Measurements from ENCODE around the gene LRRFIP1.
A peak's percentile ranks its signal among the peaks of the same experiment; 100 is the strongest.

The LRRFIP1 gene

DNA sequence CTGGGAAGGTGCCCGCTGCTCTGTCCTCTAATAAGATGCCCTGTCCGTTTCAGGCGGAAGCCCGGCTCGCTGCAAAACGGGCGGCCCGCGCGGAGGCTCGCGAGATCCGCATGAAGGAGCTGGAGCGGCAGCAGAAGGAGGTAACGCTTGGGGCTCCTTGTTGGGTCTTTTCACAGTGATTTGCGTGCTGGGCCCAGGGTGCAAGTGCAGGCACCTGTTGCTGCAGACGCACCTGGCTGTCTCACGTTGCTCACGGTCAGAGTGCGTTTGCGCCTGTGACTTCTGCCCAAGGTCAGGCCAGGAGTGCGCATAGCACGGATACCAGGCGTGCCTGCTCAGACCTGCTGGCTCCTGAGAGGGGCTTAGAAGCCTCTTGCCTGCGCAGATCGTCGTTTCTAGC lies 81.1 kb downstream of the LRRFIP1 start:
- no peak for DNase-seq

DNA sequence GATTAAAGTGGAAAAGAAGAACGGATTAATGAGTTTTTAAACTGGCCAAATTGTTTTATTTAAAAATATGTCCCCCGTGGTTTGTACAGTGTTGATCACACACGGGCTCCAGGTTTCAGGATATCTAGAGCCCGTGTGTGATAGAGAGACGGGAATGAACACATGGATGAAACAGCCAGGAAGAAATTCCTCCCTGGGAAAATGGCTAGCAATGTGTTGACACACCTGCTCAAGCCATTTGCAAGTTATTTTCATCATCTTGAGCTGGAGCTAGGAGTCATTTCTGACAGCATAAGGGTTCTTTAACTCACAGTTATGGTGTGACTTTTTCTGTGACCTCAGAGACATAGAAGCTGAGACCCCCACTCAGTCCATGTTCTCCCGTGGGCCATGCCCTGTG lies 81.6 kb downstream of the LRRFIP1 start:
- DNase-seq, result no peak

DNA sequence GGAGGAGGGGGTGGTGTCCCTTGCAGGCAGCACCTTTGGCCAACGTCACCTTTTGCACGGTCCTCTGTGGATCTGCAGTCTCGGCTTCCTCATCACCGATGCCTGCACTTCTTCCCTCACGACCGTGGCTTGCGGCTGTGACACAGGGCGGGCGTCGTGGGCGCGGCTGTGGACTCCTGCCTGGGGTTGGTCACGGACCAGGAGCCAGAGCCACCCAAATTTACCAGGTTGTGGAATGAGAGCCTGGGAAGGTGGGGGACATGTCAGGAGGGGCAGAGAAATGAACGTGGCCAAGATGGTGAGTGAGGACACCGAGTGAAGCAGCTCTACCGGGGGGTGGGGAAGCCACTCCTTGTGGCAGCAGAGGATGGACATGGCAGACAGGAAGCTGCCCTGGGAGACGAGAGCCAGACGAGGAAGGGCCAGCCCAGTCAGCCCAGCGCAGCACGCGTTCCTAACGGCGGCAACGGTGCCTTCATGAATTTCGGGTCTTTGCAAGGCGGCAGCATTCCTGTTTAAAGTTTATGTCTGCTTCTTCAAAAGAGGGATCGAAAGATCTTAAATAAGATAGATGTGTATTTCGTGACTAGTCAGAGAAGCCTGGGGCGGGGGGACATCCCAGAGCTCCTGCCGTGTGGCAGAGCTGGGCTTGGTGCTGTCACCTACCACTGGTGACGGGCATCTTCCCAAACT lies 84.2 kb downstream of the LRRFIP1 start:
- DNase-seq, result no peak

DNA sequence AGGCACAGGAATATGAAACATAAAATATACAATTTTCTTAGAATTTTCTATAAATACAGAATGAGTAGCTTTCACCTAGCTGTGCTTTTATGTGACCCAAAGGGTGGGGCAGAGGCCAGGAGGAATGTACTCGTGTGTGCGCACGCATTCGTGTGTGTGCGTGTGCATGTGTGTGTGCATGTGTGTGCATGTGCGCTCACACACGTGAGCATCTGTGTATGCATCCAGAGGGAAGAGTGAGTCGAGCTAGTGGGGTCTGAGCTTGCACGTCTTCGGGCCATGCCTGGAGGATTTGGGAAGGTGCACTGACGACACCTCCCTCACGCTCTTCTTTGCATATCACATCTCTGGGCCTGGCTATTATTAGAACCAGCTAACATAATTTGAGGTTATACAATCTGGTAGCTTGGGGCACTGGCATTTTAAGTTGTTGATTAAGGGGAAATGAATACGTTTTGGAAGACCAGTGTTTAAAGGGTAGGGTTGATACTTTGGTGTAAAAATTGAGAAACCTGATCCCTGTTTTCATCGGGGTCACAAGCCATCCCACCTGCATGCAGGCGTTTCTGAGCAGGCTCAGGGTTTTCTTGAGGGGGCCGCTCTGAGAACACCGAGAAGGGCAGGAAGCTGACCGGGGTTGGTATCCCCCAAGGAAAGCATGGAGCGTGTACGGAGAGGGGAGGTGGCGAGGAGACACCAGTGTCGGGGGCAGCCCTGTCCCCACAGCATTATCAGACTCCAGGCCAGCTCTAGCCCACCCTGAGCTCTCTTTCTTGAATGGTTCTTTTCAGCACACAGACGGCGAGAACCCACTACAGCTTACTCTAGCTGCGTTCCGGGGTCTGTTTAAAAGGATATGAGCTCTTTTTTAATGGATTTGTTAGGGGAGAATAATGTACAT lies 85.3 kb downstream of the LRRFIP1 start:
- DNase-seq, result no peak

DNA sequence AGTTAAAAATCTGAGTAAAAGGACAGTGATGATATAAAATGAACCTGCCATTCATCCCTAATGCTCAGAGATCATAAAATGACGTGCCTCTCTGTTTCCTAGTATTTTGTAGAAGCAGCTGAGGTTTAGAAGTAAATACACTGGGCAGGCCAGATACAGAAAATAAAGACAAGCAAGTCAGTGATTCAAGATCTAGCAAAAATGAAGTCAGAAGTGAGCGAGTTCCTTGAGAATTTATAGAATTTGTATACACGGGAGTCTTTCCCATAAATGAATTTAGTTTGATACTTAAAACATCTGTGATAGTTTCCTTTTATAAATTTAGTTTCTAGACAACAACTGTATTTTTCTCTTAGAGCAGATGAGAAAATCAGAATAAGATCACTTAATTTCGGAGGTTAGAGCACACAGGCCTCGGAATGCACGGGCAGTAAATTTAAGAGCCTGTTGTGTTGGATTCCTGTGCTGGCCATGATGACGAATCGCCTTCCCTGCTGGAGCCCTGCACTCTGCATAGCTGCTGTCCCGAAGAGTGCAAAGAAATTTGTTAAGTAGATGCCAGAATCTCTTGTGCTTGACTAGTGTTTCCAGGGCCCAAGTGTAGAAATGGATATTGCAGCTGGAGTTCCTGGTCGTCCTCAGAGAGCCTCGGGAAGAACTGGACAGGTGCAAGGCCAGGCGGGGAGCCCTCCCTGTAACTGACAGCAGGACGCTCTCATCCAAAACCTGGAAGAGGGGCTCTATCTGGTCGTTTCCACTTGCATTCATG lies 87.5 kb downstream of the LRRFIP1 start:
- no peak for DNase-seq

DNA sequence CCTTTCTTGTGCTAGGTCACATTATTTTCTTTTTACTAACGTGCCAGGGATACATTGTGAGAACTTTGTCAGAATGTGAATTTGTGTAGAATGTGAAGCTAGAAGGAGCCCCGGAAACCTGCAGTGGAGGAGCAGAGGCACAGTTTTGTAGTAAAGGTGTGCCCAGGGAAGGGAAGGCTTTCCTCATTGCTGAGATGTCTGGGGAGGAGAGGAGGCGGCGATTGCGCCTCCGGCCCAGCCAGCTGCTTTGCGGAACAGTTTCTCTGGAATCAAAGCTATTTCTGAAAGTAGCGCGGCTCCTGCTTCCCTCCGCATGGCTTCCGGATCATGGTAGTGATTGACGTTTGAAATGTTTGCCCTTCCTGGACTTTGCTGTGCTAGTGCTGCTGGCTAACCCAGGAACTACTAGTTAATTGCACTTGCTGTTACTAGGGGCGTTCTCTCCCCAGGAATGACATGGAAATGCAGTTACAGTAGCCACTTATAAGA lies 88.1 kb downstream of the LRRFIP1 start:
- DNase-seq, result no peak

DNA sequence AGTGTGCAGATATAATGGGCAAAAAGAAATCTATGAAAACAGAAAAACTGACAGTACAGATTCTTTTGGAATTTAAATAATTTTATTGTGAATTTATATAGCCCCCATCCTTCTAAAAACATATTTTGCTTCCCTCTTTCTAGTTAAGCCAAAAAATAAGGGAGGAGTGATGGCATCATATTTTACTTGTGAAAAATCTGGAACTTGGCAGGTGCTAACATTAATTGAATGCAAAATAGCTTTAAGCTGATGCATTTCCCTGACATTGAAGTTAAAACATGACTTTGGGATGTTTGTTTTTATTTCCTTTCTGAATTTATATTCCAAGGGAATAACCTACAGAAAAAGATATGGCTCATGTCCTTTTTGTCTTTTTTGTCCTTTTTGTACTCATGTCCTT lies 88.6 kb downstream of the LRRFIP1 start:
- DNase-seq, result no peak

DNA sequence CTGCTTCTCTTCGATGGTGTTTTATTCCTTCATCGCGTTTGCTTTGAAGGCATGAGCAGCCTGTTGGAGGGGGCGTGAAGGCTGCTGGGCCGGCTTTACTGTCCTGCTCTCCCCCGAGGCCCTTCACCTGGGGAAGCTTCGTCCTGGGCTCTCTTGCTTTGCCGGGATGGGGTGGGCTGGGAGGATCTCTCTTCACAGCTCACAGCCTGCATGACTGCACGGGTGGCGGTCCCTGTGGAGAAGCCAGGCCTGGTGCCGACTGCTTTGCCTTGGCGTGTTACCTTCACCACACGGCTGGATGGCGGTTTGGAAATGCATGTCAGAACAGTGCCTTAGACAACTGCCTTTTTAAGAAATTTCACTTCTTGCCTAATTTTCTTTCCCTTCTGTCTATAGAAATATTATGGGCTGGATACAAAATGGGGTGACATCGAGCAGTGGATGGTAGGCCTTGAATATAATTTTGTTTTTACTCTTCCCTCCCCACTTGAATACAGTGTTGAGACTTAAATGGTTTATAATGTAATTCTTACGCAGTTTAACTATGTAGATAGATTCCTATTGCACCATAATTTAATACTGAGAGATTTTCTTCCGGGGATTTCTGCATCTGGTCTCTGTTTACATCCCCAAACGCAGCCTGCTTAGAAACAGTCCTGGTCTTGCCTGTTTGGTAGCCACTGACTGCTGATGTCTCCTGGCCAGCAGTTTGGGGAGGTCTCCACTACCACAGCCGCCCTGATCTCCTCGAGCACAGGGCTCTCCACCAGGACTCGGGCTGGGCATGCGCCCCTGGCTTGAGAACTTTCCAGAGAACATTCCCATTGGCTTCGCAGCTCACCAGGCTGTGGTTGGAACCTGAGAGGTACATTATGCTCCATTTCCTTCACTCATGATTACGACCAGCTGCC lies 90.2 kb downstream of the LRRFIP1 start:
- DNase-seq, result no peak

DNA sequence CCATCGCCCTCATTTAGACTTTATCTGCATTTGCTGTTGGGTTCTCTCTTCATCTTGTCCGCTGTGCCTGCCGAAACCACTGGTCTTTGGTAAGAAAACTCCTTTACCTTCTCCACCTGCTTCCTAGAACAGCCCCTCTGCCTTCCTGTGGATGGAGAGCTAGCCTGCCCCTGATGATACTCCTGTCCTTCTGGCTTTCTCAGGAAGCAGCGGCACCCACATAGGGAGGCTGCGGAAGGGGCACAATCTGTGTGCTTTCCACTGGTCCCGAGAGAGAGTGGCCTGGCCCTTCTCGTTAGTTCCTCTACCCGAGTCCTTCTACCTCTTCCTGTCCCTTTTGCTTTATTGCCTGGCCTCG lies 90.9 kb downstream of the LRRFIP1 start:
- DNase-seq, result no peak

DNA sequence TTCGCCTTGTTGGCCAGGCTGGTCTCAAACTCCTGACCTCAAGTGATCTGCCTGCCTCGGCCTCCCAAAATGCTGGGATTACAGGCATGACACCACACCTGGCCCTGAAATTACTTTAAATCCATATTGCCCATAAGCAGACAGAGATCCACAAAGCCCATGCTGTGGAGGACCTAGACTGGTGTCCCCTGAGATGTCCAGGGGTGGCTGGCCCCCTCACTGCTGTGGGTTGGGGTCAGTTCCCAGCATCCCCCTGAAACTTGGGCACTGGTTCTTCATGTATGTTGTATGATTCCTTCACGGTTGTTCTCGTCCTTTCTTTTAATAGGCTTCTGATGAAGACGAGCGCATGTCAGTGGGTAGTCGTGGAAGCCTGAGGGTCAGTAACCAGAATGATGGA lies 93.1 kb downstream of the LRRFIP1 start:
- DNase-seq, result no peak

DNA sequence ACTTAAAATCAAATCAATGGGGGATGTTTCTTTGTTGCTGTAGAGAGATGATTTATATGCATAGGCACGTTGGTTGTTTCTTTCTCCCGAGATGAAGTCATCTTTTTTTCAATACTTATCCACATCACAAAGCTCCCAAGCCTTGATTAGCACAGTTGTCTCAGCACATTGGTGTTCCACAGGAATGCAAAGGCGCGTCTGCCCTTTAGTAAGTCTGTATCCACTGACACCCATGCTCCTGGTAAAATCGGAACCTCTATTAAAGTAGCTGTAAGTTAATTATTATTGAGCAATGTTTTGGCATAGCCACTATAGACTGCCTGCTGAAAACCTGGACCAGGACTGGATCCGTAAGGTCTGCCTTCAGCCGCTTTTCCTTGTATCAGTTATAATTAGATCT lies 93.6 kb downstream of the LRRFIP1 start:
- peak; percentile 2 for DNase-seq

DNA sequence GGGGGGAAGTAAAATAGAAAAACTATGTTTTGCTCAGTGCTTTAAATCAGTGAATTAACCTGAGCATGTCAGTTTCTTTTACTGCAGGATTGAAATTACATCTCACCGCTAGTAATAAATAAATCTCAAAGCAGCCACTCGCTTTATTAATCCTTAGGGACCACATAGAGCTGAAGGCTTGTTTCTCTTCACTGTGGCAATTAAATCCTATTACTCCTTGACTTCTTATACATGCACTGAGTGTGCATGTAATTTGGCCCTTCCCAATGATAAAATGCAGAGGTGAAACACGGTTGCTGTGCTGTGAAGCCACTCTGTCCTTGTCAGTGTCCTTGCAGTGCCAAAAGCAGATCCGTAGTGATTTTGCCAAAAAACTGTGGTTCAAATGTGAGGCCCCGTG lies 94.1 kb downstream of the LRRFIP1 start:
- no peak for DNase-seq

DNA sequence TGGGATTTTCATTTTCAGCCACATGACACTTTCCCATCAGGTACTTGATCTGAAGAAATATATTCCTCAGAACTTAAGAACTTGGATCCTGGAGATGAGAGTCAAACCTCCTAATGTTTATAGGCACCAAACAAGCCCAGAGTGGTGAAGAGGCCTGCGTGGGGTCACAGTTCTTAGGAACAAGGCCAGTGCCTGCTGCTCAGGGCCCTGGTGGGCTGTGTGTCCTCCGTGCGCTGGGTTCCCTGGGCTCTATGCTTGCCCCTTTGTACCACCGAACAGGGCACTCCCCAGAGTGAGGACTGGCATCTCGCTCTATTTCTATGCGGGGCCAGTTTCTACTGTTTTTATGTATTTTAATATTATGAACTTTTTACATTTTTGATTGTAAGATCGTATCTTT lies 95.2 kb downstream of the LRRFIP1 start:
- DNase-seq, result no peak

DNA sequence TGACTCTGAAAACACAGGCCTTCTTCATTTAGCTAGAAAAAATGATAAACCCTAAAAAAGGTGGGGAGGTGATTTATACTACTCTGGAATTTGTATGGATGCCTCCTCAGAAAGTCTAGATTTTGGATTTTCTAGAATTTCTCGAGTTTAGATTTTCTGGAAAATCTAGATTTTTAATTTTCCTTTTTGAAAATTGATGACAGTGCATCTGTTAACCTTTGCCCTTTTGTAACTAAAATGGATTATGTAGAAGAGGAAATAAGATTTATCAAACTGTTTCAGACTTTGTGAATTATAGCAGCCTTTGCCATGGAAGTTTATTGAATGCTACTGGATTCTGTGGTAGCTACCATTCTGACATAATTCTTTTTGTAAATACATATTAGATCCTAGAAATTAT lies 95.6 kb downstream of the LRRFIP1 start:
- DNase-seq, result no peak

DNA sequence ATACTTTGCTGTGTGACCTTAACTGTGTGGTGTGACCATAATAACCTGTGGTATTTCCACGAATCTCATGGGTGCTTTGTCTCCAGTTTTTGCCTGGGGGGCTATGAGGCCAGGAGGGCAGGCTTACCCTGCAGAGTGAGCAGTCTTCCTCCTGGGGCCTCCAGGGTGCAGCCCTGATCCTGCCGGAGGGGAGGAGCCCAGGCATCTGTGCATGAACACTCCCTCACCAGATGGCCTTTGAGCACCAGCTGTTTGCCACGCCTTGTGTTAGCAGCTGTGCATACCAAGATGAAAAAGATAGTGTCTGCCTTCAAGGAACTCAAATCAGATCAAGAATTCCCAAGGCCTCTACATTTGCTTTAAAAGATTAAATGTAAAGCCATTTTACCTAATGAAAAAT lies 96.2 kb downstream of the LRRFIP1 start:
- DNase-seq, result peak; percentile 91

DNA sequence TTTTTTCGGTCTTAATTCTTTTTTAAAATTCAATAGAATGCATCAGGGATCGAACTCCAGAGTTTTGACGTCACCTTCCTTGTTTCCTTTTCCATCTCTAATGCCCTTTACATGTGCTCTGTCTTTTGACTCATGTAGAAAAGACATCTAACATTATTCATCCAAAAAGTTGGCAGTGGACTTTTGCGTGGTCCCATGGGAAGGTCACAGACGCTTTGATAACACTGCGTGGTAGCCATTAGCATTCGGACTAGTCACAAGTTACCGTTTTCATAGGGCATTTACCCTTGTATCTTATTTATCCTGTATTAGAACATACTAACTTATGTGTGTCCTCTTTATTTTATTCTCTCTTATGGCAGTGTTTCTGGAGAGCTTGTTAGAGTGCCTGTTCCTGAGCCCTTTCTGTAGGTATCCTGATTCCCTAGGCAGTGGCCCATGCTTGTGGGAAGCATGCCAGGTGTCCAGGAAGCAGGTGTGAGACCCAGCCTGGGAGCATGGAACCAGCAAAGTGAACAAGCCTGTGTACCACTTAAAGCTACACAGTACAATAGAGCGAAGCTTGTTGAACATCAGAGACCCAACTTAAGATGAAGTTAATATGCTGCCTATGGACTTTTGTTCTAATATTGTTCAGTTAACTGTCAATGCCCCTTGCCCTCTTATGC lies 97.6 kb downstream of the LRRFIP1 start:
- peak; percentile 80 for DNase-seq

DNA sequence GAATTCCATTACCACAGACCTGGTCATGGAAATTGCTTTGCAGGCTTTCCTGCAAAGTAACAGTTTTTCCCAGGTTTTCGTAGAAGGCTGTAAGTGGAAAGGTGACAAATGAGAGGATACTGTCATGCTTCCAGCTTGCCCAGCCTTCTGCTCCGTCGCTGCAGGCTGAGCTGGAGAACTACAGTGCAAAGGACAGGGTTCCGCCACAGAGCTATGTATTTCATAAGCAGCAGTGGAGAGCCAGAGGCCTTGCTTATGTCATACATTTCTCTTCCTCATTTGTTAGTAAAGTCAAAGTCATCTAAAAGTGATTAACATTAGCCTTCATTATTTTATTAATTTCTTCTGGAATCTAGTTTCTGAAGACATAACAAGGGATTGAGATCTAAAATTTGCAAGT lies 98.3 kb downstream of the LRRFIP1 start:
- peak; percentile 10 for DNase-seq

DNA sequence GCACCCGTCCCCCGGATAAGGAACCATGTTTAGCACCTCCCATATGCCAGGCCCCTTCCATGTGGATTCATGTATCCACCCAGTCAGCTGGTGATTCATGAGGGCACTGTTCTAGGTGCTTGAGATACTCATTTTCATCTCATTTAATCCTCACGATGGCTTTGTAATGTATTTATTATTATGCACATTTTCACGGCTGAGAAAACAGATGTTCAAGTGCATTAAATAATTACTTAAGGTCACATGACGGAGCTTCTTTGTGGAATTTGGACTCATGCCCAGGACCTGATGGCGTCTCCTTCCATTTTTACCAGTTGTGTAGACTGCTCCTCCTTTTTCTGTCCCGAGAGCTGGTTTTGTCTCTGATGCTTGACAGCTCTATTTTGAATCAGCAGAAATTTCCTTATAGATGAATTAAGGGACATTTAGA lies 99.0 kb downstream of the LRRFIP1 start:
- DNase-seq, result peak; percentile 97

DNA sequence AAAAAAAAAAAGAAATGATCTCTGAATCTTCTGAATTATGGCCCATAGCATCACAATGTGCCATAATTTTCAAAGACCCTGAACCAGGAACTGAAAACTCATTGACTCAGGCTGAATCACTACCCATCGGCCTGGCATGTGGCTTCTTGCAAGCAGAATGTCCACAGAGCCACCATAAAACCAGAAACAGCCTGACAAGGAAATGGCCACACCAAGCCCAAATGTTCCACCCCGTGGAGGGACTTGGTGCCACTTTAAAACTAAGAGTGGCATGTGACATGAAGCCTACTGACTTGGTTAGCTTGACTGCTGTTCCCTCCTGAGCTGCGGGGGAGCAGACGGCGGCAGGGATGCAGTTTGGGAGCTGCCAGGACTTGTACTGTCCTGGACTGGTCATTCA lies 100.0 kb downstream of the LRRFIP1 start:
- peak; percentile 79 for DNase-seq

DNA sequence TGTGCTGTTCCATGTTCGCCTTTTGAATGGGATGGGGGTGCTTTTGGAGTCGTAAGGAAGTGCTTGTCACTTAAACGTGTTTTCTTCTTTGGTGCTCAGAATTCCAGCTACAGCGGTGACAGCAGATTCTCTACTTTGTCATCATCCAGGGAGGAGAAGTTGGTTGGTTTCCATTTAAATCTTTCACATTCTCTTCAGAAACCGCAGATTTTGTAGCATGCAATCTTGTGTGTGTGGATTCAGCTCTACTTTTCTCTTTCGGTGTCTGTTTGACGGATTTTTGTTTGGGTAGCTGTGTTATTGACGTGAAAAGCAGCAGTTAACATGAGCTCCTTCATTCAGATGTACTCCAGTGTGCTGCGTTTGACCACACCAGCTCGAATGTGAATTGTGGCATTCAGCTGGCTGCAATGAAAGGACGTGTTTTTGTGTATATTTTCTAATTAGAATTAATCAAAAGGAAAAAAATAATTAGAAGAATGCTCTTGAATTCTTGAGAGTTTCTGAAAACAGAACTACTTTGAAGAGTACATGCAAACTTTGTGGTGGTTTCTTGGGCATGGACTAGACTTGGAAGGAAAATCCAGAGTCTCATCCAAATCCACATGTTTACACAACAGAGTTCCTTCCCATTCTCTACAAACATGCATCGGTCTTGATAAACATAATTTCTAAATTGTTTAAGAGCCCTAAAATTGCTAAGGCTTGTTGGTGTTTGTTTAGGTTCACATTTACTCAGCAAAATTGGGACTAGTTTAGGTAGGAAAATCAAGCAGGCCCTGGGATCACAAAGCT lies 102.5 kb downstream of the LRRFIP1 start:
- DNase-seq, result no peak

DNA sequence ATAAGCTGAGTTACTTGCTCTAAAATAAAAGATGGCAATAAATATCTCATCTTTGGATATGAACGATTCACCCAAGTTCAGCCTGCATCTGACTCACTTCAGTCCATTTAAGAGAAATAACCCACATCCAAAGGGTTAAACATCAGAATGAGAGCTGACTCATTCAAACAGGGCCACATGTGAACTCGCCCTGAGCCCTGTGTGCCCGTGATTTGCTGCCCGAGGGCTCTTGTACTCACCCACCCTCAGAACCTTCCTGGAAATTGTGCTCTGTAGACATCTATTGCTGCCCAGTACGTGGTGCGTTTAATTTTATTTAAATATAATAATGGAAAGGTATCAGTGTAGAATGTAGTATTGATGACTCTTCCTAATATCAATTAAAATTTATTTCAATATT lies 104.3 kb downstream of the LRRFIP1 start:
- peak; percentile 85 for DNase-seq

All from NCI-H69 (cell line).